IMR-90 (cell line): ENCODE data around the gene SPDEF.

ENCODE experiments used
- CTCF ChIP-seq: conservative IDR thresholded peaks from 2 replicates; pipeline ENCODE4 v1.5.1; 2012; ENCODE audit warnings: mild to moderate bottlenecking, low read depth, low read length, improper control_type of control experiment
- ELK1 ChIP-seq: fragments of 150-350 bp; IDR thresholded peaks from 2 replicates; pipeline ENCODE4 v1.6.1; 2016; ENCODE audit warnings: low read depth, mild to moderate bottlenecking, low read length, moderate library complexity, borderline replicate concordance
- MAFK ChIP-seq: IDR thresholded peaks from 2 replicates; pipeline ENCODE4 v1.6.1; 2012; ENCODE audit warnings: low read depth, low read length, improper control_type of control experiment
- MXI1 ChIP-seq: IDR thresholded peaks from 2 replicates; pipeline ENCODE4 v1.6.1; 2012; ENCODE audit warnings: low read depth, mild to moderate bottlenecking, low read length, moderate library complexity, borderline replicate concordance
- POLR2A ChIP-seq: IDR thresholded peaks from 2 replicates; pipeline ENCODE4 v1.6.1; 2012; ENCODE audit warnings: mild to moderate bottlenecking, low read depth, low read length
- RAD21 ChIP-seq: IDR thresholded peaks from 2 replicates; pipeline ENCODE4 v1.6.1; 2012; ENCODE audit warnings: low read length, improper control_type of control experiment
- RCOR1 ChIP-seq: IDR thresholded peaks from 2 replicates; pipeline ENCODE4 v1.6.1; 2012; ENCODE audit warnings: mild to moderate bottlenecking, low read length, improper control_type of control experiment; ENCODE audit not compliant: insufficient replicate concordance
- SMC3 ChIP-seq: fragments of 150-350 bp; IDR thresholded peaks from 2 replicates; pipeline ENCODE4 v1.6.1; 2016; ENCODE audit warnings: low read depth, mild to moderate bottlenecking, antibody characterized with exemption, low read length, moderate library complexity

- no peak for TF ChIP-seq CTCF
- TF ChIP-seq RAD21 = no peak
- no peak for TF ChIP-seq ELK1
- TF ChIP-seq MXI1 = no peak
- TF ChIP-seq RCOR1 = no peak
- no peak for TF ChIP-seq SMC3
- TF ChIP-seq POLR2A = no peak
- TF ChIP-seq MAFK = no peak
Measured at GRCh38 chr6:34535646-34536045, 20.5 kb downstream of the SPDEF start.
